ENCODE measurements around the gene BEND5.

BEND5 gene

DNA sequence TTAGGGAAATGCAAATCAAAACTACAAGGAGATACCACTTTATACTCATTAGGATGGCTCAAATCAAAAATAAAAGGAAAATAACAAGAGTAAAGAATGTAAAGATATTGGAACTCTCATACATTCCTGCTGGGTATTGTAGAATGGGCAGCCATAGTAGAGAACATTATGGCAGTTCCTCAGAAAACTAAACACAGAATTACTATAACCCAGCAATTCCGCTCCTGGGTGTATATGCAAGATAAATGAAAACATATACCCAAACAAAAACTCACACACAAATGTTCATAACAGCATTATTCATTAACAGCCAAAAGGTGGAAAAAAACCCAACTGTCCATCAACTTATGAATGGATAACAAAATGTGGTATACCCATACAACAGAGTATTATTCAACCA lies 11.4 kb downstream of the BEND5 start:
- no peak overlapping the region for H3K9ac ChIP-seq (ENCODE audit: low read length)
- H3K4me1 ChIP-seq (ENCODE audit: control insufficient read depth, insufficient read depth, low read length): no peaks in the 10 kb centered on the region
- no peaks in the 10 kb centered on the region for H3K27me3 ChIP-seq (ENCODE audit: control insufficient read depth, insufficient read depth, low read length)
- H3K36me3 ChIP-seq (ENCODE audit: control insufficient read depth, insufficient read depth, low read length): peaks cover 10% of the 10 kb centered on the region
- no peaks in the 10 kb centered on the region for H3K9me3 ChIP-seq (ENCODE audit: control insufficient read depth, insufficient read depth, low read depth, low read length)
- no peak overlapping the region for H3K4me3 ChIP-seq (ENCODE audit: low read depth, low read length)
- H3K27ac ChIP-seq (ENCODE audit: low read depth, low read length): no peak overlapping the region

DNA sequence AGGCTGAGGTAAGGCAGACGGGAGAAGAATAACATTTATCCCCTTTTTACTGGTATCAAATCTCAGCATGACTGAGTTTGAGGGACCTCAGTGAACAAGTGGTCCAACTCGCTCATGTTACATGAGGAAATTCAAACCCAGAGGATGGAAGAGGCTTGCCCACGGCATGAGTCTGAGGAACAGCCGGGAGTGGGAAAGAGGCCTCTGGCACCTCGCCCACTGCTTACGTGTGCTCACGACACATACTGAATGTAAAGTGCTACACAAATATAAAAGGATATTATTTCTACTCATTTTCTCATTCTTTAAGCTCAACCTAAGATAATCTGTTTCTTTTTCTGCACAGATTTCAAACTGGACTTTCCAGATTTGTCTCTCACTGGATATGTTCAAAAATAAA lies 14.7 kb downstream of the BEND5 start:
- Histone ChIP-seq H3K36me3 (ENCODE audit: control insufficient read depth, insufficient read depth, low read length) (peaks cover 22% of the 10 kb centered on the region), H3K27me3 (ENCODE audit: control insufficient read depth, insufficient read depth, low read length) (no peaks in the 10 kb centered on the region), H3K4me1 (ENCODE audit: control insufficient read depth, insufficient read depth, low read length) (peaks cover 2% of the 10 kb centered on the region; the same call in 1 of the 2 replicates), H3K9ac (ENCODE audit: low read length) (no peak overlapping the region), H3K4me3 (ENCODE audit: low read depth, low read length) (no peak overlapping the region), H3K9me3 (ENCODE audit: control insufficient read depth, insufficient read depth, low read depth, low read length) (no peaks in the 10 kb centered on the region), H3K27ac (ENCODE audit: low read depth, low read length) (no peak overlapping the region)

DNA sequence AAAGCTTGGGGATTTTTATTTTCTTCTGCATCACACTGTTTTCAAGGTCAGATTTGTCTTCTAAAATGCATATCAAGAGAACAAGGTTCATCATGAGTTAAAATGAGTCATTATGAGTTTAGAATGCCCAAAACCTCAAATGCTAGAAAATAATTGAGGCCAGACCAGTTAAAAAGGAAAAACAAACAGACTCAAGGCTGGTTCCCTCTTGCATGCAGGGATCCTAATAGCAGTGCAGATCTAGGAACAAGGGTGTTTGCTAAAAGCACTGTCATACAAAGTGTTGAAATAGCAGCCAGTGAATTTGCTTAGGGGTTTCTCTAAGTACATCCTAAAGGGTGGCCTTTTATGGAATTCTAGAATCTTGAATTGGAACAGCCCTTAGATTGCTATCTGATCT lies 15.3 kb downstream of the BEND5 start:
- no peak overlapping the region for H3K4me3 ChIP-seq (ENCODE audit: low read depth, low read length)
- no peak overlapping the region for H3K27ac ChIP-seq (ENCODE audit: low read depth, low read length)
- peaks cover 7% of the 10 kb centered on the region for H3K4me1 ChIP-seq (ENCODE audit: control insufficient read depth, insufficient read depth, low read length)
- no peak overlapping the region for H3K9ac ChIP-seq (ENCODE audit: low read length)
- no peaks in the 10 kb centered on the region for H3K27me3 ChIP-seq (ENCODE audit: control insufficient read depth, insufficient read depth, low read length)
- no peaks in the 10 kb centered on the region for H3K9me3 ChIP-seq (ENCODE audit: control insufficient read depth, insufficient read depth, low read depth, low read length)
- H3K36me3 ChIP-seq (ENCODE audit: control insufficient read depth, insufficient read depth, low read length): peaks cover 20% of the 10 kb centered on the region

DNA sequence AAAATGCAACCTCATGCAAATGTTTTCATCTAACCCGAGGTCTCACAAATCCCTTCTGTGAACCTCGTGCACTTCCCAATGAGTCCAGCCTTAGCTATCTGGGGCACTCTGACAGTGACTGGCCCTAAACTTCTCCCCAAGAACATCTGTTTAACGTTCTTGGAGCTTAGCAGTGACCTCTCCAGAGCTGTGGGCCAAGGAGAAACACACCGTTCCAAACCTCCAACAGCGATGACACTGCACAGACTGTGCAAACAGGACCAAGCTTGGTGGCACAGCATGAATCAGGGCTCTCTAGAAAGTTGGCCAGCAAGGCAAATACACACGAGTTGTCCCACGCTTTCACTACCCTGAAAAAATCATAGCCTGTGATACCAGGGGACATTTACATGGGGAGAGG lies 15.8 kb downstream of the BEND5 start:
- no peak overlapping the region for H3K9ac ChIP-seq (ENCODE audit: low read length)
- H3K4me1 ChIP-seq (ENCODE audit: control insufficient read depth, insufficient read depth, low read length): peaks cover 7% of the 10 kb centered on the region
- no peaks in the 10 kb centered on the region for H3K27me3 ChIP-seq (ENCODE audit: control insufficient read depth, insufficient read depth, low read length)
- H3K9me3 ChIP-seq (ENCODE audit: control insufficient read depth, insufficient read depth, low read depth, low read length): no peaks in the 10 kb centered on the region
- H3K27ac ChIP-seq (ENCODE audit: low read depth, low read length): no peak overlapping the region
- no peak overlapping the region for H3K4me3 ChIP-seq (ENCODE audit: low read depth, low read length)
- peaks cover 17% of the 10 kb centered on the region for H3K36me3 ChIP-seq (ENCODE audit: control insufficient read depth, insufficient read depth, low read length)

DNA sequence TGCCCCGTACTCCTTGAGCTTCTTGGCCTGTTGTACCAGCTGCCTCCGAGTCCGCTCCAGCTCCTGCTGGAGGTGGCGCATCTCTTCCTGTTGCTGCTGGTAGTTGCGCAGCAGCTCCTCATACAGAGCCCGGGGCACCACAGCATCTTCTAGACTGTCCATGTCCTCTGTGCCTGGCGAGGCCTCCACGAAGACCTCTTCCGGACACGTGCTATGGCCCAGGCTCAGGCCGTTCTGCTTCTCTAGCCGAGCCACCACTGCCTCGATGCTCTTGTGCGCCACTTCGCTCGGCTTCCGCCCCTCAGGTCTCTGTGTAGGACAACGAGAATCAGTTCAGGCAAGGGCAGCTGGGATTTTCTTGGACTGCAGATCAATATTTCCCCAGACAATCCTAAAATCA lies 17.7 kb downstream of the BEND5 start:
- H3K4me3 ChIP-seq (ENCODE audit: low read depth, low read length): no peak overlapping the region
- H3K36me3 ChIP-seq (ENCODE audit: control insufficient read depth, insufficient read depth, low read length): peaks cover 17% of the 10 kb centered on the region
- H3K9ac ChIP-seq (ENCODE audit: low read length): no peak overlapping the region
- no peaks in the 10 kb centered on the region for H3K9me3 ChIP-seq (ENCODE audit: control insufficient read depth, insufficient read depth, low read depth, low read length)
- H3K4me1 ChIP-seq (ENCODE audit: control insufficient read depth, insufficient read depth, low read length): peaks cover 7% of the 10 kb centered on the region
- H3K27ac ChIP-seq (ENCODE audit: low read depth, low read length): no peak overlapping the region
- H3K27me3 ChIP-seq (ENCODE audit: control insufficient read depth, insufficient read depth, low read length): no peaks in the 10 kb centered on the region

DNA sequence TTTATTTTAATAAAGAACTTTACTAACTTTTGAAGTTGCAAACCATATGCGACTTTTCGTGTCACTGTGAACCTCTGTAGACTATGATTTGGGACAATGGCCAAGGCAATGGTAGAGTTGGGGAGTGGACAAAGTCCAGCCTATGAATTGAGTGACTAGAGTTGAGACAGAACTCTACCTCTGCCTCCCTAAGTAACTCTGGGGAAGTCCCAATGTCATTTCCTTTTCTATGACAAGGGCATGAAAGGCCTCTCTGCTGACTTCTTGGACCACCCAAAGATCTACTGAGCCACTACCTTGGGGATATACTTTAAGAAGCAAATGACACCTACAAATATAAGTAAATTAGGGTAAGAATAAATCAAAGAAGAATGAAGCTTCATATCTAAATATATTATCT lies 19.3 kb downstream of the BEND5 start:
- peaks cover 17% of the 10 kb centered on the region for H3K36me3 ChIP-seq (ENCODE audit: control insufficient read depth, insufficient read depth, low read length)
- no peaks in the 10 kb centered on the region for H3K9me3 ChIP-seq (ENCODE audit: control insufficient read depth, insufficient read depth, low read depth, low read length)
- H3K4me3 ChIP-seq (ENCODE audit: low read depth, low read length): no peak overlapping the region
- H3K4me1 ChIP-seq (ENCODE audit: control insufficient read depth, insufficient read depth, low read length): peaks cover 7% of the 10 kb centered on the region
- no peak overlapping the region for H3K27ac ChIP-seq (ENCODE audit: low read depth, low read length)
- H3K27me3 ChIP-seq (ENCODE audit: control insufficient read depth, insufficient read depth, low read length): no peaks in the 10 kb centered on the region
- no peak overlapping the region for H3K9ac ChIP-seq (ENCODE audit: low read length)

DNA sequence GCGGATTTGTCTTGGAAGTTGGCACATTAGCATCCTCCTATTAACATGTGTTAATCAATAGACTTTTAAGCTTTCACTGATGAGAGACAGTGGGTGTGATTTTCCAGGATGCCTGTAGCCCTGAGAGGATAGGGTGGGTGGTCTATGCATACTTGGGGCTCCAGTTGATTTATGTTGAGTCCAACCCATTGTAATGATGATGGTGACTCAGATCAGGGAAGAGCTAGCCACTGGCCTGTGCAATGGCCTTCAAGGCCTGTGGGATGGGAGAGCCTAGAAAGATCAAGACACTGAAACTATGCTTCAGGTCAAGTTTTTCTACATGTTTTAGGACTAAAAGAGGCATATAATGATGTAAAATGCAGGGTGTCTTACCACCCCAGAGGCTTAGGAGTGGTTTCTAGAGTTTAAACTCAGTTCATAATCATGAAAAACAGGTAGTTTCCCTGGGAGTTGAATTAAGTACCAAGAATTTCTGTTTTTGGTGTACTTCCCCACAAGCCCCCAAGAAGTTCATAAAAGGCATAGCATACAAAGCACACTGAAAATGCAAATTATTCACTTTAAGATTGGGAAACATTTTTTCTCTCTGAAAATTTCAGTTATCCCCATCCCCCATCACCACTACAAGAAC lies 19.9 kb downstream of the BEND5 start:
- Histone ChIP-seq H3K4me1 (ENCODE audit: control insufficient read depth, insufficient read depth, low read length) (peaks cover 7% of the 10 kb centered on the region), H3K9ac (ENCODE audit: low read length) (no peak overlapping the region), H3K9me3 (ENCODE audit: control insufficient read depth, insufficient read depth, low read depth, low read length) (no peaks in the 10 kb centered on the region), H3K27ac (ENCODE audit: low read depth, low read length) (no peak overlapping the region), H3K36me3 (ENCODE audit: control insufficient read depth, insufficient read depth, low read length) (peaks cover 17% of the 10 kb centered on the region), H3K4me3 (ENCODE audit: low read depth, low read length) (no peak overlapping the region), H3K27me3 (ENCODE audit: control insufficient read depth, insufficient read depth, low read length) (no peaks in the 10 kb centered on the region)

DNA sequence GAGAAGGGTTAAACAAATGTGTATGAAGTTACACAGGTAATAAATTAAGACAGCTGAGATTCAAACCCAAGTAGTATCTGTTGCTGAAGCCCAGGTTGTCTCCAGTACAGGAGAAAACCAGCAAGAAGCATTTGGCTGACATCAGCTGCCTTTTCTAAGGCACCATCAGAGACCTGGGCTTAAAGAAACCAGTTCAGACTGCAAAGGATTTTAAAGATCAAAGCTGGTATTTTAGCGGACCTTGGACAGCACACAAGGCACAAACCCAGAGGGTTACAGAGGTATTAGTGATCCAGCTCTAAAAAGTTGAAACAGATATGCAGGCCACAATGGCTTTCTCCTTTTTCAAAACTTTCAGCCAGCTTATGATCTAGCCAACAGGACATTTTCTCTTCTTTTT lies 23.4 kb downstream of the BEND5 start:
- Histone ChIP-seq H3K27me3 (ENCODE audit: control insufficient read depth, insufficient read depth, low read length) (no peaks in the 10 kb centered on the region), H3K9ac (ENCODE audit: low read length) (no peak overlapping the region), H3K27ac (ENCODE audit: low read depth, low read length) (no peak overlapping the region), H3K4me1 (ENCODE audit: control insufficient read depth, insufficient read depth, low read length) (peaks cover 7% of the 10 kb centered on the region), H3K4me3 (ENCODE audit: low read depth, low read length) (no peak overlapping the region), H3K36me3 (ENCODE audit: control insufficient read depth, insufficient read depth, low read length) (peaks cover 9% of the 10 kb centered on the region), H3K9me3 (ENCODE audit: control insufficient read depth, insufficient read depth, low read depth, low read length) (no peaks in the 10 kb centered on the region)

DNA sequence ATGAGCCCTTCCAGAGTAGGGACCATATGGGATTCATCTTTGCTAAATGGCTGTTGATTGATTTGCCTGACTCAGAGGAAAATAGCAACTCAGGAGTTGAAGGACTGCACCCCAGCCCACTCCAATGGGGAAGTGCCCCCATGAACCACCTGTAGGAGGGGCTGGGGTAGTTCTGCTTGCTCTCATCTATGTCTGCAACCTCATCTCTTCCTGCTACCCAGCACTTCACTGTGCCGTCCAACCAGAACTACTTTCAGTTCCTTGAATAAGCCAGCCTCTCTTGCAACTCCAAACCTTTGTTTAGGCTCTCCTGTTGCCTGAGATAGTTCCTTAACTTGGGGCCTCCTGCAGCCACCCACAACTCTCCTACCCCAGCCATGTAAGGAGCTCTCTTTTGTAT lies 26.6 kb downstream of the BEND5 start:
- no peak overlapping the region for H3K27ac ChIP-seq (ENCODE audit: low read depth, low read length)
- H3K36me3 ChIP-seq (ENCODE audit: control insufficient read depth, insufficient read depth, low read length): peaks cover 5% of the 10 kb centered on the region; the same call in 1 of the 2 replicates
- H3K9me3 ChIP-seq (ENCODE audit: control insufficient read depth, insufficient read depth, low read depth, low read length): no peaks in the 10 kb centered on the region
- no peak overlapping the region for H3K9ac ChIP-seq (ENCODE audit: low read length)
- H3K4me3 ChIP-seq (ENCODE audit: low read depth, low read length): no peak overlapping the region
- H3K4me1 ChIP-seq (ENCODE audit: control insufficient read depth, insufficient read depth, low read length): no peaks in the 10 kb centered on the region
- H3K27me3 ChIP-seq (ENCODE audit: control insufficient read depth, insufficient read depth, low read length): no peaks in the 10 kb centered on the region

DNA sequence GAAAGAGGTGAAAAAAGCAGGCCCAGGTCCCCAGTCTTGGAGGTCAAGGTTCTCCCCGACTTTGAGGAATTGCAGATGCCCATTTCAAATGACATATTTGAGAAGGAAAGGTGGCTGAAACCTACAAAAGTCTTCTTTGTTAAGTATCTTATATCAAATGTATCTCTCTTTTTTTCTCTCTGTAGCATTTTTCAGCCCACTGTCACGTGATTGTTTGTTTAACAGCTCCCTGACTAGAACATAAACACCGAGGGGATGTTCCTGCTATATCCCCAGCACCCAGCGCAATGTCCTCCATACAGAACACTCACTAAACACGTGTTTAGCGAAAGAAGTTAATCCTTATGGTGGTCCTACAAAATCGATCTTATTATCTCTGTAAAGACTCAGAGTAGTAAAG lies 27.6 kb downstream of the BEND5 start:
- Histone ChIP-seq H3K9ac (ENCODE audit: low read length) (no peak overlapping the region), H3K4me3 (ENCODE audit: low read depth, low read length) (no peak overlapping the region), H3K9me3 (ENCODE audit: control insufficient read depth, insufficient read depth, low read depth, low read length) (no peaks in the 10 kb centered on the region), H3K4me1 (ENCODE audit: control insufficient read depth, insufficient read depth, low read length) (no peaks in the 10 kb centered on the region), H3K27ac (ENCODE audit: low read depth, low read length) (no peak overlapping the region), H3K36me3 (ENCODE audit: control insufficient read depth, insufficient read depth, low read length) (peaks cover 8% of the 10 kb centered on the region; the same call in 1 of the 2 replicates), H3K27me3 (ENCODE audit: control insufficient read depth, insufficient read depth, low read length) (no peaks in the 10 kb centered on the region)

DNA sequence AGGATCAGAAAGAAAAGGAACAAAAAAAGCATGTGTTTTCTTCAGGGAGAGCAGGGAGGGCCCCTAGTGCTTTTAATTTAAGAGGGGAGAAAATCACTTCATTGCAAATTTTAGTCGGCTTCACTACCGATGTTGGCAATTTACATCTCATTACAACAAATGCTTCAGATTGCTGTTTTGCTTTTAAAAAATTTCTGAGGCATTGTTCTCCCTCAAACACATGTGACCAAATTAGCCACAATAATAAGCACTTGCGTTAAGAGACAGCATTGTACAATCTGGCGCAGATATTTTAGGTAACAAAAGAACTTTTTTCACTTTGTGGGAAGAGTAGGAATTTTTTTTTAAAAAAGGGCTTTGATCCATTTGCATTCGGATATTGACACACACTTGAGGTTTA lies 29.8 kb downstream of the BEND5 start:
- Histone ChIP-seq H3K27ac (ENCODE audit: low read depth, low read length) (no peak overlapping the region), H3K9me3 (ENCODE audit: control insufficient read depth, insufficient read depth, low read depth, low read length) (no peaks in the 10 kb centered on the region), H3K4me1 (ENCODE audit: control insufficient read depth, insufficient read depth, low read length) (no peaks in the 10 kb centered on the region), H3K9ac (ENCODE audit: low read length) (no peak overlapping the region), H3K27me3 (ENCODE audit: control insufficient read depth, insufficient read depth, low read length) (no peaks in the 10 kb centered on the region), H3K4me3 (ENCODE audit: low read depth, low read length) (no peak overlapping the region), H3K36me3 (ENCODE audit: control insufficient read depth, insufficient read depth, low read length) (peaks cover 8% of the 10 kb centered on the region; the same call in 1 of the 2 replicates)

DNA sequence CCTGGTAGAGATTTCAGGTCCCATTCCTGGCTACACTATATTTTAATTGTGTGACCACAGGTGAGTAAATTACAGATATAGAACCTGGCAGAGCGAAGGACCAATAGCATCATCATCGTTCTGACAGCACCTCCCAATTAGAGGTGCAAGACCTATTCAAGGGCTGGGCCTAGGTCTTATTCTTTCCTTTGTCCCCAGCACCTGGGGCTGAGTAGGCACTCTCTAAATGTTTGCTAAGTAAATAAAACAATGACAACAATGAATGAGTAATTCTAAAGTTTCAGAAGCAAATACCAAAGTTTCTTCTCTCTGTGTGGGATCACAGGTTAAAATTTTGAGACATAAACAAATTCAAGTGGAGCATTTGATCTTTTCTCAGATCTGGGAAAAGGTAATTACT lies 32.7 kb downstream of the BEND5 start:
- Histone ChIP-seq H3K4me1 (ENCODE audit: control insufficient read depth, insufficient read depth, low read length) (no peaks in the 10 kb centered on the region), H3K36me3 (ENCODE audit: control insufficient read depth, insufficient read depth, low read length) (0 out of 2 replicates have a peak, but pooled peaks cover 3% of the 10 kb centered on the region), H3K9ac (ENCODE audit: low read length) (no peak overlapping the region), H3K27me3 (ENCODE audit: control insufficient read depth, insufficient read depth, low read length) (no peaks in the 10 kb centered on the region), H3K9me3 (ENCODE audit: control insufficient read depth, insufficient read depth, low read depth, low read length) (no peaks in the 10 kb centered on the region), H3K4me3 (ENCODE audit: low read depth, low read length) (no peak overlapping the region), H3K27ac (ENCODE audit: low read depth, low read length) (no peak overlapping the region)

Measured in HUES6 (cell line).